H54 (cell line): ENCODE measurements around the gene DENND2D.

ENCODE experiments used
- DNase-seq: peaks from one replicate; pipeline ENCODE4 v3.0.0; 2011; ENCODE audit warnings: low spot score, mixed read lengths; ENCODE audit not compliant: insufficient read length
- FAIRE-seq: peaks from 3 replicates; lab custom pipeline; 2011; peaks lifted over from hg19 to GRCh38; lab: Jason Lieb, UNC
- POLR2A ChIP-seq: IDR thresholded peaks from 2 replicates; pipeline ENCODE4 v1.6.1; 2011; ENCODE audit warnings: low read depth, mild to moderate bottlenecking, low read length

DENND2D gene

GRCh38 chr1:111227851-111228747 is 27.7 kb upstream of the DENND2D start:
- FAIRE-seq (peak; percentile 97), DNase-seq (peak; percentile 92)
- TF ChIP-seq POLR2A = no peak

- TF ChIP-seq POLR2A = no peak
- FAIRE-seq = no peak
Measured at GRCh38 chr1:111227434-111227833, 27.0 kb upstream of the DENND2D start, which contains the start of gene CHI3L2. CHI3L2 (plus strand) TSS chr1:111227713; CDS start chr1:111227730, 17 bp downstream.

GRCh38 chr1:111225717-111226400 is 25.4 kb upstream of the DENND2D start:
- FAIRE-seq (no peak), DNase-seq (no peak)
- TF ChIP-seq POLR2A = no peak

More at GRCh38 chr1:111227434-111227833, 27.0 kb upstream of the DENND2D start, which contains the start of gene CHI3L2:
- DNase-seq = no peak

GRCh38 chr1:111225091-111225490 is 24.6 kb upstream of the DENND2D start:
- FAIRE-seq (no peak), DNase-seq (no peak)
- no peak for TF ChIP-seq POLR2A

DNA sequence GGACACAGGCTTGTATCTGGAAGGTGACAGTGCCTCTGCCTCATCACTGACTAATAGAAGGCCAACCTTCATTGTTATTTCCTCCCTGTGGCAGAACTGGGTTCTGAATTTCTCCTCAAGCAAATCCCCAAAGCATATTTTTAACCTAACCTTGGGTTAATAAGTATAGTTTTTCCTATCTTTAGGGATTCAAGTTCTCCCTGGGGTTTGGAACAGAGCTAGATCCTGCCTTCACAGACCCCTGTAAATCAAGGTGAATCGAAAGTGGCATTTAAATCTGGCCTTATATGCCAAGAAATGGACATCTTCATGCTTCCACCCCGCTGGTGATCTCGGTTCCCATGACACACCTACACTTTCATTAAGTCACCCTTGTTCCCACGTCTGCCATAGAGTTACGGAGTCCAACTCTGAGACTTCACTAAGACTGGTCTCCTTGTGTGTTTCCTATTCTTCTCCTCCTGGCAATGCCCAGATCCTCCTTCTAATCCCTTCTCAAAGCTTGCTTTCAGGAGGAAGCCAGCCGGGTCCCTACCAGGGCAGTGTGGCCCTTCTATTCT is 22.8 kb upstream of the DENND2D start:
- TF ChIP-seq POLR2A = no peak
- FAIRE-seq = no peak
- DNase-seq = no peak

- DNase-seq (peak; percentile 73), FAIRE-seq (no peak)
- no peak for TF ChIP-seq POLR2A
Measured at GRCh38 chr1:111222308-111223125, 22.1 kb upstream of the DENND2D start.

DNA sequence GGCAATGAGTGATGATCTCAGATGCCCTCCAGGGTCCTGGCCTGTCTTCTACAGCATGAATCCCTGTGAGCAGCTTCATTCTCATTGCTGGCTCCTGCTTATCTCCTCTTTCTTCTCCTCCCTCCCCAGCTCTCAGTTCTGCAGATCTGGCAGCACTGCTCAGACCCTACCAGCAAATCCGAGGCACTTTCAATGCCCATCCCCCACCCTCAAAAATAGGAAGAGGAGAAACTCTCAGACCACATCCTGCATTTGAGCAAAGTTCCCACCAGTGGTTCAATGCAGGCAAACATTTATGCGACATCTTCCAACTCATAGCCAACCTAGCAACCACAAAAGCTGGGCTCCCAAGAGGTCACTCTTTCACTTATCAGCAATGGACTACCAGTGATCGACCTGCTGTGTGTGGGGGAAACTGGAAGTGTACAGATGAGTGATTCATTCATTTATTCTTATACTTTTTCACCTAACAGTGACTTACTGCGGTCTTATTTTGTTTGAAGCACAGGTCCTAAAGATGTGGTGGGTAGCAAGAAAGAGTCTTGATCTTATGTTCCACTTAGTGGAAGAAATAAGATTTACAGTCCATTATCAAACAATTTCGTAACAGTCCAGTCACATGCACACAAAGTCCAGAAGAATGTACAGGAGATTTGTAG is 21.3 kb upstream of the DENND2D start:
- TF ChIP-seq POLR2A = no peak
- FAIRE-seq = no peak
- no peak for DNase-seq

DNA sequence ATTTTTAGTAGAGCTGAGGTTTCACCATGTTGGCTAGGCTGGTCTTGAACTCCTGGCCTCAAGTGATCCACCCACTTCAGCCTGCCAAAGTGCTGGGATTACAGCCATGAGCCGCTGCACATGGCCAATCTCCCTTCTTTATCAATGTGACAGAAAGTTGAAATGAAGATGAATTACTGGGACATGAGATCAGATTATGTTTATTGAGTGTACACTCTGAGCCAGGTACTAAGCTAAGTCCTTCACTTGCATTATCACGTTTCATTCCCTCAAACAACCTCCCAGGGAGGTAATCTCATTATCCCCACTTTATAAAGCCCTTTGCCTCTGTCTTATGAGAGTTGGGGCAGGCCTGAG is 20.8 kb upstream of the DENND2D start:
- no peak for TF ChIP-seq POLR2A
- no peak for FAIRE-seq

DNA sequence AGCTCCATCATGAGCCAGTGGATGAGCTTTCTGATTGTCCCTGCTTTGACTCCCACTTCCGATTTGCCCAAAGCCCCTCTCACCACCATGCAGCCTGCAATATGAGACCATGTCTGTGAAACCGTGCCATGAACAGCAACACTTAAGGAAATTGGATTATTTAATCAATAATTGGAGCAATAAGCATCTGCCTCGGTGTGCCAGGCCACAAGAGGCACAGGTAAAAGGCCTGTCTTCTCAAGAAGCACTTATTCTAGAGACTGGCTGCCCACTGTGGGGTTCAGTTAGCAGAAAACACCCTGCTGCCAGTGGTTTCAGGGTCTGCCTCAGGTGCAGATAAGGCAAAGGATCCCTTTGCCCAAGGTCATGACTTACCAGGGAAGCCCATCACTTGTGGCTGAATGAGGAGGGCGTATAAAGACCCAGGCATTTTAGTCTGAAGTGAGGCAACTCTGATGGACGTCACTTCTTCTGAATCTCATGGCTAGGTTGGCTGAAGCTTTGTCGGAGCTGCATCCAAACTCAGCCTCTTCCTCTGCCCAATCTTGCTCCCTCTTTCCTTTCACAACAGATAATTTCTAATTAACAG is 19.9 kb upstream of the DENND2D start:
- FAIRE-seq (no peak), DNase-seq (no peak)
- no peak for TF ChIP-seq POLR2A

More for the DNA sequence above, 20.8 kb upstream of the DENND2D start:
- no peak for DNase-seq

DNA sequence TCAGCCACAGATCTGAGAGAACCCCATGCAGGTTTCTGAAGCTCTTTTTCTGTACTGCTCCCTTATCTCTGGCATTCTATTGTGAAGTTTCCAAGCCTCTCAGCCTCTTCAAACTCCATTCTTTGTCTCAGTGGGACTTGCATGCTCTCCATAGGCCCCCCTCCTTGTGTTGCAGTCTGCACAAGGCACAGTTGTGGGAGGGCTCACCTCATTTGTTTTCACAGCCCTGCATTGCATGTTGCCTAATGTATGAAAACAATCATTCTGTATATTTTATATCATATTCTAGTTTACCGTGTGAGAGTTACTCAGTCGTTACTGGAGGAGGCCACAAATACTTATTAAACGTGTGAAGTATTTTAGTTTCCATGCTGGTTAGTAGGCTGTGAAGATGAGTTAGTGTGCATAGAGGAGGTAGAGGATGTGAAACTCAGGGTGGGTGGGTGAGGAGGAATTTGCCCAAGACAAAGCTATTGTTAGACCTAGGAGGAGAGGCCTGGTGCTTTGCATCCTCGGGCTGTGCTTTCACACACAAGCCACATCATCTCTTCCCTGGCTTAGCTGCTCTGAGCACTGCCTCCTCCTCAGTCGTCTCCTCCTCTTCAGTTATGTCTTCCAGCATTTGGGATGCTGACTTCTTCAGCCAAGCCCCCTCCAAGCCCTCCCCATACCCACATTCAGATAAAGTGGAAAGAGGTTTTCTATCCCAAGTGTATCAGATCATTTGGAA is 19.3 kb upstream of the DENND2D start:
- FAIRE-seq (no peak), DNase-seq (no peak)
- TF ChIP-seq POLR2A = no peak

DNA sequence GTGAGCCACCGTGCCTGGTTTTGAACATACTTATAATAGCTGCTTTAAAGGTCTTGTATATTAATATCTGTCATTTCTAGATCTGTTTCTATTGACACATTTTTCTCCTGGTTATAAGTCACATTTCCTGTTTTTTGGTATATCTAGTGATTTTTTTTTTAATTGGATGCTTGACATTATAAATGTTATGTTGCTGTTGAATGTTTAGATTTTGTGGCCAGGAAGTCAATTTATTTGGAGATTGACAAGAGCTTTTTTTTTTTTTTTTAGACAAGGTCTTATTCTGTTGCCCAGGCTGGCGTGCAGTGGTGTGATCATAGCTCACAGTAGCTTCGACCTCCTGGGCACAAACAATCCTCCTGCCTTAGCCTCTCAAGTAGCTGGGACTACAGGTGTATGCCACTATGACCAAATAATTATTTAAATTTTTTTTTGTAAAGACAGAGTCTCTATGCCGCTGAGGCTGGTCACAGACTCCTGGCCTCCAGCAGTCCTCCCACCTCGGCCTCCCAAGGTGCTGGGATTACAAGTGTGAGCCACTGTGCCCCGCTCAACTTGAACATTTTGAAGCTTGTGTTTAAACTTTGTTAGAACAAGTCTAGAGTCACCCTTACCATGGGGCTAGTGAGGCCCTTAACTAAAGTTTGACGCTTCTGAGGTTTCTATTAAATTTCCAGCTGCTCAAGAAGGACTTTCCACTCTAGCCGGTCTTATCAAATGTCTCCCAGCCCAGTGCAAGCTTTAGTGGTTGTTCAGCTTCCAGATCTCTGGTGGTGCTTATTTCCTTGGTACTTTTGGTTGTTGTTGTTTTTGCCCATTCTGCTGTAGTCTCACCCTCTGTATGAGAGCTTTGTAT is 18.5 kb upstream of the DENND2D start:
- FAIRE-seq (no peak), DNase-seq (no peak)
- TF ChIP-seq POLR2A = no peak
